GM19240 (cell line): ENCODE results near the gene DCBLD1.

Source experiments
- DNase-seq: peaks from one replicate; pipeline ENCODE4 v3.0.0; 2011; ENCODE audit warnings: low spot score; ENCODE audit not compliant: insufficient read length

Gene DCBLD1

DNA sequence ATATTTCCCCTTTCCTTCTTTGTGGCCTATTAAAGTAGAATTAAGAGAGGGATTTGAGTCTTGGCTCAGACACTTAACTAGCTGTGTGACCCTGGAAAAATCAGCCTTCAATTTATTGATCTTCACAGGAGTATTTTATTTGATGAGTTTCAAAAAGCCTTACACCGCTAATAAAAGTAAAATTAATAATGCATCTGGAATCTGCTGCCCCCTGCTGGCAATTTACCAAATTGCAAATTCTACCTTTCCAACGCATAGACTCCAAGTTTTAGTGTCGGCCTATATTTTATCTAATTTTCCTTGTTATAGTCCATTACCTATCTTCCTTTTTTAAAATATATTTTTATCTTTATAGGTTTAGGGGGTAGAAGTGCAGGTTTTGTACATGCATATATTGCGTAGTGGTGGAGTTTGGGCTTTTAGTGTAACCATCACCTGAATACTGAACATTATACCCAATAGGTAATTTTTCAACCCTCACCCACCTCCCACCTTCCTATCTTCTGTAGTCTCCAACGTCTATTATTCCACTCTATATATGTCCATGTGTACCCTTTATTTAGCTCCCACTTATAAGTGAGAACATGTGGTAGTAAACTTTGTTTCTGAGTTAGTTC is 73.5 kb downstream of the DCBLD1 start:
- no peak for DNase-seq

DNA sequence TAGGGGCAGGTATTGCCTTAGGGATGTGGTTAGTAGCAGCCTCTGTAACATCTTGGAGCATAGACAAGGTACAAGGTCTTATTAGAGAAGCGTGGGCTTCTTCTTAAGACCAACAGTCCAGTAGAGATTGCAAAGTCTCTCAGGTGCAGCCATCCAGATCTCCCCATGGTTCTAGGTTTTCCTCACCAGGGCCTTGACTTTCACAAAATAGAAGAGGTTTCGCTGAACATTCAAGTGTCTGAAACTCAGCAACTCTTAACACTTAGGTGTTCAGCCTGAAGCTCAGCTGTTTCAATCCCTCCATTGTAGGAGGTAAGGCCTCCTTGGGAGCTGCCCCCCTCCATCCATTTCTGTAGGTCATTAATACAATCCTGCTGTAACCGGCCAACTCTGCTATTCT is 75.5 kb downstream of the DCBLD1 start:
- DNase-seq = no peak

DNA sequence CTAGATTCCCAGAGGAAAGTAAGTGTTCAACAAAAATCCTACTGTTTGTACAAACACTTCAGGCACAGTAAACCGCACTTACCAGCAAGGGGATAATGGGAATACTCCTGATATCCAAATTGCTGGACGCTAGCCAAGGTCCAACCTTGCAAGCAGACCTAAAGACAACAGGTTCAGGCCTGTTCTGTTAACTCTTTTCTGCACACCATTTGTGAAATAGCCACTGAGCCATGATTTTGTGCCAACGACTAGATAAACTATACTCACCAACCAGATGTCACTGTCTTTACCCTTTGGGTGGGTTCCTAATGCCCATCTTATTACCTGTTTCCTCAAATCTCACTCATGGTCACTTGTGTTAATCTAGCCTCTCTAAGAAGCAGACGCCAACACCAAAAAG is 76.3 kb downstream of the DCBLD1 start:
- no peak for DNase-seq

DNA sequence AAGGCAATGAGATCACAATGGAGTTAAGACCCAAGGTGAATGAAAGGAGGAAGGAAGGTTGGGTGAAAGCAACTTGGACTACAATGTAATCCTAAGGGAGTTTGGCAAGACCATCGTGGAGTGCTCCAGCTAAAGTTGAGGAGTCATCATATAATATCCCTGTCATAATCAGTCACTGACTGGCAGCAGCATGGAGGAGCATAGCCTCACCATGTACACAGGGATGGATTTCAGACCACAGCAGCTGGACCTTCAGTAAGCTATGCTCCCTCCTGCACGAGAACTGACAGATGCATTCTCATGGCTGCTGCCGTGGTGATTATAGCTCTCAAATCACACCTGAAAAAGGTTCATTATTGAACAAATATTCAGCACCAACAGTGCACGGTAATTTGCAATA is 76.8 kb downstream of the DCBLD1 start:
- no peak for DNase-seq

DNA sequence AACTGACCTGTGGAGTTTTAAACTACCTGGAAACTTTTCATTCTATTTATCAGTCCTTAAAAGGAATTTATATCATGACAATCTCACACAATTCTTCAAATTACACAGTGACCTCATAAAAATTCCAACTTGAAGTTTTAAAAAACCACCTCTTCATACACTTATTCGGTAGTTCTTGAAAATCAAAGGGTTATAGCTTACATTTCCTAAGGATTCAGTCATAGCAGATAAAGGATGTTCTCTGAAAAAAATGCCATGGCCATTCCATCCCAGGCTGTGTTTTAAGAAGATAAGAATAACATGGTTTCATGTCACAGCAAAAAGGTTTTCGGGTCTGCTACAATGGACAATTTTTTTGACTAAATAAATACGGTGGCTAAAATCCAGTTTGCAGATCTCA is 78.7 kb downstream of the DCBLD1 start:
- DNase-seq = no peak

GRCh38 chr6:117564681-117565080 is 82.2 kb downstream of the DCBLD1 start:
- no peak for DNase-seq

- DNase-seq = no peak
Measured at GRCh38 chr6:117568247-117568646, 85.8 kb downstream of the DCBLD1 start.

DNA sequence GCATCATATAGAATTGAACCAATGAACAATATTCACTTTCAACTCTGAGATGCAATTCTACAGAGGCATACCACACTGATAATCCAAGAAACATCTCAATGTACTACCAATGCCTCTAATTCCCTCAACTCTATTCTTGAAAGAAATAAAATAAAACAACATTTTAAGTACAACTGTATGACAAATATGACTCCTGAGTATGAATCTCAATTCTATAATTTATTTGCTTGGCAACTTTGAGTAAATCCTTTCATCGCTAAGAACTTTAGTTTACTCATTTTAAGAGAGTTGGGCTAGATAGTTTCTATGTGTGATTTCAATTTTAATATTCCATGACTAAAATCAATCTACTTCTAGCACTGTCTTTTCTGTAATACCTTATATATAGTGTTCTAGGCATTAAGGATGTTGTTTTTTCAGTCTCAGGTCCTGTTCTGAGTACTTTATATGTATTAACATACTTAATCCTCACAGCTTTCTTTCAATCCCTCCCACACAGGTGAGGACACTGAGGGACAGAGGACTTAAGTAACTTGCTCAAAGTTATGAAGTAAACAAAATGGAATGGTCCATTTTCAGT is 86.4 kb downstream of the DCBLD1 start:
- DNase-seq = no peak

GRCh38 chr6:117573006-117573680 is 90.7 kb downstream of the DCBLD1 start:
- DNase-seq = no peak

- no peak for DNase-seq
Measured at GRCh38 chr6:117574198-117574597, 91.7 kb downstream of the DCBLD1 start.

GRCh38 chr6:117585647-117586046 is 103.2 kb downstream of the DCBLD1 start:
- no peak for DNase-seq

DNA sequence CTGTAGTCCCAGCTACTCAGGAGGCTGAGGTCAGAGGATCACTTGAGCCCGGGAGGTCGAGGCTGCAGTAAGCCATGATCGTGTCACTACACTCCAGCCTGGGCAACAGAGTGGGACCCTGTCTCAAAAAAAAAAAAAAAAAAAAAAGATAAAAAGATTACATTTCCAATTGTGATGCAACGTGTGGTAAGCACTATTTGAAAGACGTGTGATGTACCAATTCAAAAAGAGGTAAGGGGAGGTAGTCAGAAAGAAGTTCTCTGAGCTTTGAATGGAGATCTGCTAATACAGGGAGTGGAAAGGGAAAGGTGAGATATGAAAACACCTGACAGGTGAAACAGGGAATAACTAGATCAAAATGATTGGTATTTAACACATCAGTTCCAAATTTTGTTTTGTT is 108.0 kb downstream of the DCBLD1 start:
- DNase-seq = no peak

GRCh38 chr6:117591405-117591804 is 108.9 kb downstream of the DCBLD1 start:
- no peak for DNase-seq

DNA sequence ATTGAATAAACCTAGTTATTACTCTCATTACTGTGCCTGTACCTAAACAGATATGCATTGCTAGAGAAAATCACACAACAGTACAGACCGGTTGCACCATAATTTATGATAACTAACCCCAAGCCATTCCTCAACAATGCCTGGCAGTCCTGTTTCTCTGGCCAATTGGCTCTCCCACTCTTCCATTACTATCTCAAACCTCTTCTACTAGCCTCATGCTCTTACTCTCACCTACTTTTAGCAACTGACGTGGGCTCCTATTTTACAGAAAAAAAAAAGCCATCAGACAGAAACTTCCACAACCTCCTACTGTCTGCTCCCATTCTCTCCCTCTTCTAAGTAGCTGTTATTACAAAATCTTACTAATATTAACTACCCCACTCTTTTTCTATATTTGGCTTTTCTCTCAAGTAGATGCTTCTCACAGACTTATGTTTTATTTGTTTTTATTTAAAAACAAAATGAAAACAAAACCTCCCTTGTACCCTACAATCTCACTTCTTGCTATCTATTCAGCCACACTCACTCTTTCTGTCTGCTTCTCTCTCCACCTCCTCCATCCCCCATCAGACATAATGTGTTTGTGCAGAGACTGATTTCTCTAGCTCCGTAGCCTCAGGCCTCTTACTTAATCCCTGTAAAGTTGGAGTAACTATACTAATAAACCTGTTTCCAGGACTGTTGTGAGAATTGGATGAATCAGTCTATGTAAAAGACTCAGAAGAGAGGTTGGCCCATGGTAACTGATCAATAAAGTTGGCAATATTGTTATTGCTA is 110.7 kb downstream of the DCBLD1 start:
- DNase-seq = no peak

- no peak for DNase-seq
Measured at GRCh38 chr6:117595099-117595923, 112.8 kb downstream of the DCBLD1 start.

GRCh38 chr6:117597755-117598154 is 115.3 kb downstream of the DCBLD1 start:
- DNase-seq = no peak
